ENCODE data around the gene PHLDA3. TPM values are rescaled to one million over a fixed set of nuclear protein-coding genes. Genes with fewer than 3 reads are reported as not detected.
A peak's percentile ranks its signal among the peaks of the same experiment; 100 is the strongest.

PHLDA3 gene
- total RNA-seq (29.5 and 35.6 TPM in 2 replicates), polyA plus RNA-seq (21.4 and 24.4 TPM in 2 replicates), polyA minus RNA-seq (7.8 and 8.0 TPM in 2 replicates), Bru-seq, nascent RNA (percentile 60 among the genes with signal in this experiment), BruChase-seq, experiment 1, labeled RNA remaining after a 6-hour chase (percentile 79 among the genes with signal in this experiment), BruChase-seq, experiment 2, labeled RNA remaining after a 2-hour chase (percentile 81 among the genes with signal in this experiment)
- 14.4 and 26.7 TPM in 2 replicates for polyA plus RNA-seq (2011; cell fraction: cytosol; rRNA removed)
- polyA plus RNA-seq (2011; cell fraction: nucleus; rRNA removed): 9.6 and 10.4 TPM in 2 replicates
- polyA plus RNA-seq (2012): 21.0 and 23.4 TPM in 2 replicates
- 19.4 TPM for polyA minus RNA-seq (2011; cell fraction: cytosol; rRNA and poly(A)+ RNA removed)
- 3.2 and 8.5 TPM in 2 replicates for polyA minus RNA-seq (2011; cell fraction: nucleus; rRNA and poly(A)+ RNA removed)
- long read RNA-seq, transcript PHLDA3-202 (2 exons, 2,640 nt): major isoform, 70 of 75 reads
- long read RNA-seq, partial matches to known transcripts: 0 of 75 reads
- long read RNA-seq, other reads (novel, unspliced or antisense): 5 of 75 reads

- Histone ChIP-seq H3K4me3 (replicated peaks in 1 of 3; ENCODE audit: insufficient read depth in 1 of 3, low read depth in 1 of 3, low read length in 3 of 3) (peak within 1 kb of the TSS; percentile 13 to 85 (median 53)), H3K9ac (replicated peaks; ENCODE audit: extremely low read depth, insufficient read depth, low read length) (peak within 1 kb of the TSS; percentile 69), H3K27me3 (ENCODE audit: control insufficient read depth in 2 of 2, insufficient read depth in 2 of 2, low read length in 2 of 2) (peaks cover 3% of the 10 kb centered on the region in 2 experiments), H4K20me1 (replicated peaks; ENCODE audit: control insufficient read depth, extremely low read depth, insufficient read depth, low read length) (no peaks in the 10 kb centered on the region), H3K9me1 (replicated peaks; ENCODE audit: control insufficient read depth, extremely low read depth, insufficient read depth, low read length) (no peaks in the 10 kb centered on the region), H3K4me2 (ENCODE audit: insufficient read depth, low read length) (peak within 1 kb of the TSS; percentile 32), H2AFZ (ENCODE audit: low read depth, low read length) (peak within 1 kb of the TSS; percentile 92), H3K9me3 (replicated peaks; ENCODE audit: control insufficient read depth, insufficient read depth, low read length) (no peaks in the 10 kb centered on the region), H3K4me1 (ENCODE audit: control insufficient read depth, extremely low read depth, insufficient read depth, low read length) (peaks cover 5% of the 10 kb centered on the region), H3K79me2 (ENCODE audit: control insufficient read depth, insufficient read depth, low read length) (peaks cover 12% of the 10 kb centered on the region), H3K36me3 (ENCODE audit: control insufficient read depth in 2 of 2, extremely low read depth in 1 of 2, insufficient read depth in 2 of 2, low read length in 2 of 2) (peaks cover 0 to 12% of the 10 kb centered on the region in 2 experiments), H3K27ac (ENCODE audit: insufficient read depth, low read depth, low read length) (peak within 1 kb of the TSS; percentile 13)
- ChIA-PET CTCF (interaction anchor here (0.8 to 3.1 kb wide), 13 partner anchors 9 to 324 kb away, joined by 3 to 38 read pairs (median 4); no protein-coding TSS in a partner anchor), POLR2A (interaction anchor here (0.6 to 1.9 kb wide), 9 partner anchors 10 to 619 kb away, joined by 3 to 13 read pairs (median 3); no protein-coding TSS in a partner anchor)
- TF ChIP-seq MAX (IDR thresholded peaks at IDR 0.05; ENCODE audit: insufficient read depth, insufficient read length): no peak
- no peak for TF ChIP-seq EZH2 (IDR thresholded peaks at IDR 0.05; ENCODE audit: borderline replicate concordance, low read depth, low read length, severe bottlenecking)
- TF ChIP-seq MYC (IDR thresholded peaks at IDR 0.05; ENCODE audit: low read depth, low read length): no peak
- TF ChIP-seq JUN (IDR thresholded peaks at IDR 0.05; ENCODE audit: borderline replicate concordance, insufficient read depth, insufficient read length, low read depth): no peak
- TF ChIP-seq CTCF (IDR thresholded peaks at IDR 0.05; ENCODE audit: extremely low read depth in 1 of 2, insufficient read depth in 1 of 2, low read depth in 1 of 2, low read length in 2 of 2): no peak
- TF ChIP-seq POLR2AphosphoS5 (IDR thresholded peaks at IDR 0.05; ENCODE audit: insufficient read depth, low read depth, low read length): peak; percentile 72
- peak; percentile 83 for TF ChIP-seq POLR2A (IDR thresholded peaks at IDR 0.05; ENCODE audit: low read depth, low read length)
- TF ChIP-seq FOS (IDR thresholded peaks at IDR 0.05; ENCODE audit: borderline replicate concordance, insufficient read depth, low read length): no peak
- dilution Hi-C loops (cut with MboI; ENCODE audit: extremely low pct_ligation_motif_present, low sequenced_read_pairs) (no loop called here), intact Hi-C loops (cut with micrococcal nuclease) (loop anchor here (1.0 to 2.0 kb wide), 2 partner anchors 11 to 20 kb away; no protein-coding TSS in a partner anchor)
- DNase-seq (ENCODE audit: low read depth, low spot score) (peak; percentile 86), FAIRE-seq (peak; percentile 81)
- BruUV-seq (replicated peaks): TSS peak; percentile 33
Measured at GRCh38 chr1:201468844-201469644, at the start of gene PHLDA3. Gene PHLDA3, minus strand, starts transcription at chr1:201469188. Its CDS starts 402 bp downstream, at chr1:201468786.
